Keratinocyte (primary cell): ENCODE results near the gene PLCG2.

Source experiments
- CTCF ChIP-seq, 3 experiments: IDR thresholded peaks in 1 of 3; conservative IDR thresholded peaks in 1 of 3; optimal IDR thresholded peaks in 1 of 3; 2 replicates in 2 of 3; 3 replicates in 1 of 3; pipeline versions ENCODE3 to v1.5.1; 2011; ENCODE audit warnings: low read length in 3 of 3, mild to moderate bottlenecking in 3 of 3, moderate library complexity in 2 of 3, control low read depth in 1 of 3, inconsistent platforms in 1 of 3; ENCODE audit not compliant: insufficient read depth in 2 of 3; ENCODE audit errors: extremely low read depth in 1 of 3
- EZH2 ChIP-seq: IDR thresholded peaks from one replicate; pipeline ENCODE4 v1.6.1; 2012; ENCODE audit warnings: inconsistent platforms, mild to moderate bottlenecking, low read length, moderate library complexity

DNA sequence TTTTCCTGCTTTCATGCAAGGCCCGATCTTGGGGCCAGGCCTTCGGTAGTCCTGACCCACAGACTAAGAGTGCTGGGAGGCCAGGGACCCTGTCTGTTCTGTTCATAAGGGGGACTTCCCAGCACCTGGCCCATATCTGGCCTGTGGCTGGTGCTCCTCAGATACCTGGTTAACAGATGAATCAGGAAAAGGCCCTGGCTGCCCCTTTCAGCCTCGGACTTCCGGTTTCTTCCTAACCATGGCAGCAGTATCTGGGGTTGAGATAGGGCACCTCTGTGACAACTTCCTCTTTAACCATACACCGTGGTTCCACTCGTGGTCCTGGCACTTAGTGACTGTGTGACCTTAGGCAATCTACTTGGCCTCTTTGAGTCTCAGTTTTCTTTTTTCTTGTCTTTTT lies 18.4 kb downstream of the PLCG2 start:
- TF ChIP-seq EZH2, result no peak
- no peak for TF ChIP-seq CTCF (optimal IDR thresholded peaks at IDR 0.05 in 1 of 3, IDR thresholded peaks at IDR 0.05 in 1 of 3, conservative IDR thresholded peaks at IDR 0.05 in 1 of 3; ENCODE audit: extremely low read depth in 1 of 3, insufficient read depth in 2 of 3, low read length in 3 of 3)
